NT2/D1 (cell line): ENCODE data around the gene FBXW8.

Source experiments
- DNase-seq: peaks from one replicate; pipeline ENCODE4 v3.0.0-alpha.2; 2011; ENCODE audit warnings: low read depth, low spot score
- H3K27me3 ChIP-seq: 2 replicates; pipeline ENCODE4 v1.6.0; 2011; ENCODE audit warnings: mild to moderate bottlenecking; ENCODE audit not compliant: insufficient read length, insufficient read depth
- H3K36me3 ChIP-seq: 2 replicates; pipeline ENCODE4 v1.6.1; 2011; ENCODE audit warnings: mild to moderate bottlenecking, low read length, mixed read lengths; ENCODE audit not compliant: insufficient read depth, insufficient read length
- H3K4me1 ChIP-seq: 2 replicates; pipeline ENCODE4 v1.5.1; 2011; ENCODE audit not compliant: insufficient read depth, insufficient read length
- H3K4me3 ChIP-seq: 2 replicates; pipeline ENCODE4 v1.5.1; 2011; ENCODE audit warnings: low read depth; ENCODE audit not compliant: insufficient read length
- H3K9ac ChIP-seq: 2 replicates; pipeline ENCODE4 v1.6.0; 2011; ENCODE audit warnings: low read depth; ENCODE audit not compliant: insufficient read length
- H3K9me3 ChIP-seq: 2 replicates; pipeline ENCODE4 v1.5.1; 2011; ENCODE audit warnings: mild to moderate bottlenecking, low read length; ENCODE audit not compliant: insufficient read depth
- SUZ12 ChIP-seq: IDR thresholded peaks from 2 replicates; pipeline ENCODE4 v1.6.1; 2011; ENCODE audit not compliant: insufficient read length, insufficient read depth; ENCODE audit errors: extremely low read depth
- YY1 ChIP-seq: IDR thresholded peaks from 2 replicates; pipeline ENCODE4 v1.6.1; 2011; ENCODE audit not compliant: insufficient read length, insufficient read depth
- ZNF274 ChIP-seq: IDR thresholded peaks from 2 replicates; pipeline ENCODE4 v1.6.1; 2011; ENCODE audit warnings: mild to moderate bottlenecking, low read depth, low read length

Gene FBXW8

DNA sequence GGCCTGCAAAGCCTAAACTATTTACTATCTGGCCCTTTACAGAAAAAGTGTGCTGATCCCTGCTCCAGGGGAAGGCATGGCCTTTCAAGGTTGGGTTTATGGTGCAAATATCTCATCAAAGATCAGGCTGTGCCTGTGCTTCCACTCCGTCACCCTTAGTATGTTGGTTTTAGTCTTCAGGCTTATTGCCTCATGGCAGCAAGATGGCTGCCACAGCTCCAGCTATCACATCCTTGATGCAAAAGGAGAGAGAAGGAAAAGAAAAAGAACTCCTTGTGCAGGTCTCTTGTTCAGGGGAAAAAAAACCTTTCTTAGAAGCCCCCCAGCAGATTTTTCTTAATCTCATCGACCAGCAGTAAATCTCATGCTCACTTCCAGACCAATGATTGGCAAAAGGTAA lies 20.4 kb upstream of the FBXW8 start:
- TF ChIP-seq ZNF274 (no peak), SUZ12 (no peak), YY1 (no peak)
- H3K27me3 ChIP-seq, result no peaks in the 10 kb centered on the region
- H3K9me3 ChIP-seq, result no peaks in the 10 kb centered on the region
- no peaks in the 10 kb centered on the region for H3K4me1 ChIP-seq
- H3K4me3 ChIP-seq, result no peak overlapping the region
- H3K9ac ChIP-seq, result no peak overlapping the region
- DNase-seq, result no peak
- no peaks in the 10 kb centered on the region for H3K36me3 ChIP-seq

DNA sequence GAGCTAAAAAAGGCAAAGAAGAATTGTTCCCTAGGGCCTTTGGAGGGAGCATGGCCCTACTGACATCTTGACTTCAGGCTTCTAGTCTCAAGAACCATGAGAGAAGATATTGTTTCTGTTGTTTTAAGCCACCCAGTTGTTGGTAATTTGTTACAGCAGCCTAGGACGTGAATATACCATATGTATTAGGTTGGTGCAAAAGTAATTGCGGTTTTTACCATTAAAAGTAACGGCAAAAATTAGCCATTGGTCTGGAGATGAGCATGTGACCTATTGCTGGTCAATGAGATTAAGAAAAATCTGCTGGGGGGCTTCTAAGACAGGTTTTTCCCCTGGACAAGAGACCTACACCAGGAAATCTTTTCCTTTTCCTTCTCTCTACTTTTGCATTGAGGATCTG lies 19.7 kb upstream of the FBXW8 start:
- no peaks in the 10 kb centered on the region for H3K36me3 ChIP-seq
- no peak for TF ChIP-seq SUZ12
- TF ChIP-seq ZNF274, result no peak
- TF ChIP-seq YY1, result no peak
- no peaks in the 10 kb centered on the region for H3K9me3 ChIP-seq
- no peaks in the 10 kb centered on the region for H3K4me1 ChIP-seq
- no peak overlapping the region for H3K4me3 ChIP-seq
- no peaks in the 10 kb centered on the region for H3K27me3 ChIP-seq
- no peak overlapping the region for H3K9ac ChIP-seq
- DNase-seq, result no peak

DNA sequence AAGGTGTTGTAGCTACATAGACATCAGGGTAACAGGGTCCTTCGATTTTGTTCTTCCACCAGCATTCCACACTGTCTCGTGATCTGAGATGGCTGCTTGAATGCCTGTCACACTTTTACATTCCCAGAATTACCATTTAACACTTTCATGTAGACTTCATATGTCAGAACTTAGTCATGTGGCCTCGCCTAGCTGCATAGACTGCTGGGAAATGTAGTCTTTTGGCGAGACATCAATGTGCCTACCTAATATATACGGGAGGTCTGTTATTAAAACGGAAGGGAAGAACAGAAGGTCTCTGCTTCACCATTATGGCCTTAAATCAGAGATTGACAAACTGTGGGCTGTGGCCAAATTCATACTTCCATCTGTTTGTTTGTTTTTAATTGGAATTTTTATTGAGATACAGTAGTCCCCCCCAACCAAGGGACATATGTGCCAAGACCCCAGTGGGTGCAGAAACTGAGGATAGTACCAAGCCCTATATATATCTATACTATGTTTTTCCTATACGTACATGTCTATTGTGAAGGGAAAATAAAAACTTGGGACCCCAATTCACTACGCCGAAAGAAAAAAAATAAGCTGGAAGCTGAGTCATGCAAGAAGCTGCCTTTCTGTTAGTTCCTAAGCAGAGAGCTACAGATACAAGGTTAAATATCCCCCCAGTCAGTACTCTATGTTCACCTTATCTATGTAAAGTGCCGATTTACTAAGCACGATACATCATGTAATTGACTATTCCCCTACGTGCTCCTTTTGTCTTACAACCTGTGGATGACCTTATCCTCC lies 18.2 kb upstream of the FBXW8 start:
- no peak for DNase-seq
- no peaks in the 10 kb centered on the region for H3K36me3 ChIP-seq
- no peaks in the 10 kb centered on the region for H3K27me3 ChIP-seq
- no peaks in the 10 kb centered on the region for H3K4me1 ChIP-seq
- H3K9me3 ChIP-seq, result no peaks in the 10 kb centered on the region
- TF ChIP-seq YY1, result no peak
- no peak for TF ChIP-seq ZNF274
- TF ChIP-seq SUZ12, result no peak
- no peak overlapping the region for H3K4me3 ChIP-seq
- no peak overlapping the region for H3K9ac ChIP-seq

DNA sequence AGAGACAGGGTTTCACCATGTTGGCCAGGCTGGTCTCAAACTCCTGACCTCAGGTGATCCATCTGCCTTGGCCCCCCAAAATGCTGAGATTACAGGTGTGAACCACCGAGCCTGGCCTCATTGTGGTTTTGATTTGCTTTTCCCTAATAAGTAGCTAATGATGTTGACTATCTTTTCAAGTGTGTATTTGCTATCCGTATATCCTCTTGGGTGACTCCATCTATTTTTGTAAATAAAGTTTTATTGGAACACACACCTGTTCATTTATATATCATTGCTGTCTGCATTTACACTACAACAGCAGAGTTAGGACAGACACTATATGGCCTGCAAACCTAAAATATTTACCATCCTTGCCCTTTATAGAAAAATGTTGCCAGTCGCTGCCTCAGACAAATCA lies 15.8 kb upstream of the FBXW8 start:
- H3K27me3 ChIP-seq, result no peaks in the 10 kb centered on the region
- no peak overlapping the region for H3K4me3 ChIP-seq
- H3K9ac ChIP-seq, result no peak overlapping the region
- TF ChIP-seq ZNF274, result no peak
- TF ChIP-seq SUZ12, result no peak
- no peak for TF ChIP-seq YY1
- no peak for DNase-seq
- no peaks in the 10 kb centered on the region for H3K9me3 ChIP-seq
- H3K36me3 ChIP-seq, result no peaks in the 10 kb centered on the region
- H3K4me1 ChIP-seq, result no peaks in the 10 kb centered on the region

DNA sequence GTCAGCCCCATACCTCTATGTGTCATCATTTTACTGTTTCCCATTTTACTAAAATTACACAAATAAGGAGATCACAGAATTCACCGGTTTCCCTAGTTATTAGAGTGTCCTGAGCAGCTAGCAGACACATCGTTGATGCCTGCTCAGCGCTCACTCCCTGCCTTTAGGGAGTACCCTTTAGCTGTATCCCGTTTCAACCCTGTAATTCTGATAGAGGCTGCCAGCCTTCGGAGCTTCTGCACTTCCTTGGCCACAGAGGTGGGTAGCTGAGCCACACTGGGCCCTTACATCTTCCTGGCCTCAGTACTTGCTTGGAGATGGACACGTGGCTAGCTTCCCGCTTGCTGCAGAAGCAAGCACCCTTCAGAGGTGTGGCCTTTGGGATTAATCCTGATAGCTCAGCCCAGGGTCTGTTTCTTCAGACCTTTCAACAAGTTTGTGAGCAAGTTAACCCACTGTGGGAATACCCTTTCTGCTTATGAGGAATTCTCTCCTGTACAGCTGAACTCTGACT lies 14.3 kb upstream of the FBXW8 start:
- Histone ChIP-seq H3K4me1 (no peaks in the 10 kb centered on the region), H3K4me3 (no peak overlapping the region), H3K36me3 (no peaks in the 10 kb centered on the region), H3K9ac (no peak overlapping the region), H3K27me3 (no peaks in the 10 kb centered on the region), H3K9me3 (no peaks in the 10 kb centered on the region)
- TF ChIP-seq YY1 (no peak), SUZ12 (no peak), ZNF274 (no peak)
- DNase-seq, result no peak

DNA sequence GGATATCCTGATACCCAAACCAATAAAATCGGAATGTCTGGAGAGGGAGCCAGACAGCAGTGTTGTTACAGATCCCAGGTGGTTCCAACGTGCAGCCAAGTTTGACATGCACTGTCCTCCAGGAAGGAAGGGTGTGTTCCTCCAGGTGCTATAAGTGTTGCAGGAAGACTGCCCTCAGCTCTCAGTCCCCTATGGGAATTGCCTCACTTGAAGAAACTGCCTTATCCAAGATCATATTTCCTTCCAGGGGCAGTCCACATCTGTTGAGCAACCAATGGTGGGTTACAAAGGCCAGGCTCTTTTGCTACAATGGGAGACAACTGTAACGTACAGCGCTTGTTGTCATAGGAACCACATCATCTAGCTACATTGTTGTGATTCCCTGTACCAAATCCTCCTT lies 13.3 kb upstream of the FBXW8 start:
- DNase-seq, result no peak
- Histone ChIP-seq H3K36me3 (no peaks in the 10 kb centered on the region), H3K9ac (no peak overlapping the region), H3K4me1 (no peaks in the 10 kb centered on the region), H3K9me3 (no peaks in the 10 kb centered on the region), H3K27me3 (no peaks in the 10 kb centered on the region), H3K4me3 (no peak overlapping the region)
- TF ChIP-seq ZNF274, result no peak
- TF ChIP-seq YY1, result no peak
- no peak for TF ChIP-seq SUZ12

DNA sequence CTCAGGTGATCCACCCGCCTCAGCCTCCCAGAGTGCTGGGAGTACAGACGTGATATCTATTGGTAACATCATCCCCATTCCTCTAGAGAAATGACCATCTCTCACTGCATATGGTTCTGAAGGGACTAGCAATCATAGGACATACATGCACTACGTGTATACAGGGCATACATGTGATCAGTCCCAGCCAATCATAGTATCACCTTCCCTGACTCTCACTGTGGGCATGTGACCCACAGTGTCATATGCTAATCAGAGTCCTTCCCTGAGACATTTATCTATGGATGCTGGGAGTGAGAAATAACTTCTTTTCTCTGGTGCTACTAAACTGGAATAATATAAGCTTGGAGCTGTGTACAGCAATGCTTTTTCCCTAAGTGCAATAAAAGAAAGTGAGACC lies 12.1 kb upstream of the FBXW8 start:
- no peak for DNase-seq
- H3K36me3 ChIP-seq, result no peaks in the 10 kb centered on the region
- no peaks in the 10 kb centered on the region for H3K4me1 ChIP-seq
- TF ChIP-seq SUZ12 (no peak), YY1 (no peak), ZNF274 (no peak)
- H3K27me3 ChIP-seq, result no peaks in the 10 kb centered on the region
- no peak overlapping the region for H3K4me3 ChIP-seq
- no peaks in the 10 kb centered on the region for H3K9me3 ChIP-seq
- no peak overlapping the region for H3K9ac ChIP-seq
